Neural cell (in vitro differentiated cells): ENCODE results near the gene TECPR2. TPM values are rescaled to one million over a fixed set of nuclear protein-coding genes. Genes with fewer than 3 reads are reported as not detected.

Experiments used
- H2AFZ ChIP-seq: fragments of 200-600, 300-800 bp; sonication (generic), shearing (Covaris generic); 2 replicates; pipeline ENCODE4 v1.6.0; 2014; ENCODE audit warnings: low read depth, mild to moderate bottlenecking, antibody characterized with exemption, low read length, moderate library complexity
- H3F3A ChIP-seq: fragments of 200-600 bp; shearing (Covaris generic); 2 replicates; pipeline ENCODE4 v1.6.1; 2016; ENCODE audit warnings: mild to moderate bottlenecking, moderate library complexity, mixed read lengths, antibody characterized with exemption, low read length; ENCODE audit not compliant: insufficient read depth, poor library complexity, severe bottlenecking
- H3K27ac ChIP-seq: fragments of 200-600, 300-800 bp; sonication (generic), shearing (Covaris generic); 2 replicates; pipeline ENCODE4 v1.5.1; 2014; ENCODE audit warnings: mild to moderate bottlenecking, low read length, moderate library complexity
- H3K27me3 ChIP-seq: fragments of 300-800, 200-600 bp; sonication (generic), shearing (Covaris generic); 2 replicates; pipeline ENCODE4 v1.6.0; 2014; ENCODE audit warnings: mild to moderate bottlenecking, low read depth, low read length, moderate library complexity; ENCODE audit not compliant: insufficient read depth
- H3K36me3 ChIP-seq: fragments of 300-800, 200-600 bp; sonication (generic), shearing (Covaris generic); 2 replicates; pipeline ENCODE4 v1.5.1; 2014; ENCODE audit warnings: mild to moderate bottlenecking, antibody characterized with exemption, low read length, moderate library complexity; ENCODE audit not compliant: insufficient read depth
- H3K4me2 ChIP-seq: fragments of 300-800, 200-600 bp; sonication (generic), shearing (Covaris generic); 2 replicates; pipeline ENCODE4 v1.6.0; 2014; ENCODE audit warnings: mild to moderate bottlenecking, low read length
- H3K4me3 ChIP-seq: fragments of 300-800, 200-600 bp; sonication (generic), shearing (Covaris generic); 2 replicates; pipeline ENCODE4 v1.5.1; 2014; ENCODE audit warnings: mild to moderate bottlenecking, low read length, moderate library complexity
- H3K79me2 ChIP-seq: fragments of 200-600 bp; shearing (Covaris generic); replicated peaks from 2 replicates; pipeline ENCODE4 v1.6.0; 2014; ENCODE audit warnings: mild to moderate bottlenecking, low read length, moderate library complexity; ENCODE audit not compliant: insufficient read depth
- H3K9ac ChIP-seq: fragments of 300-800, 200-600 bp; sonication (generic), shearing (Covaris generic); 2 replicates; pipeline ENCODE4 v1.6.1; 2016; ENCODE audit warnings: mild to moderate bottlenecking, low read length, mixed read lengths
- H3K9me2 ChIP-seq: fragments of 200-600 bp; shearing (Covaris generic); 2 replicates; pipeline ENCODE4 v1.6.1; 2016; ENCODE audit warnings: mild to moderate bottlenecking, low read length, mixed read lengths; ENCODE audit not compliant: insufficient read depth
- H3K9me3 ChIP-seq: fragments of 200-600, 300-800 bp; sonication (generic), shearing (Covaris generic); 2 replicates; pipeline ENCODE4 v1.6.1; 2016; ENCODE audit warnings: mild to moderate bottlenecking, mixed run types, low read length, moderate library complexity, mixed read lengths
- H4K20me1 ChIP-seq: fragments of 200-600 bp; shearing (Covaris generic); 2 replicates; pipeline ENCODE4 v1.6.1; 2016; ENCODE audit warnings: mild to moderate bottlenecking, mixed run types; ENCODE audit not compliant: insufficient read depth
- CTCF ChIP-seq: fragments of 450-650 bp; IDR thresholded peaks from 2 replicates; pipeline ENCODE4 v1.5.1; 2014; ENCODE audit warnings: antibody characterized with exemption, mild to moderate bottlenecking, moderate library complexity; ENCODE audit not compliant: poor library complexity, severe bottlenecking
- EP300 ChIP-seq: fragments of 450-650 bp; conservative IDR thresholded peaks from 2 replicates; pipeline ENCODE4 v1.6.1; 2014; ENCODE audit warnings: antibody characterized with exemption, mild to moderate bottlenecking, moderate library complexity; ENCODE audit not compliant: poor library complexity, severe bottlenecking
- EZH2 ChIP-seq: fragments of 200-600, 300-800 bp; shearing (Covaris generic), sonication (generic); IDR thresholded peaks from 2 replicates; pipeline ENCODE4 v1.6.1; 2014; ENCODE audit warnings: antibody characterized with exemption, low read length, borderline replicate concordance, mild to moderate bottlenecking; ENCODE audit not compliant: insufficient read depth, poor library complexity, severe bottlenecking
- MXI1 ChIP-seq: fragments of 450-650 bp; conservative IDR thresholded peaks from 2 replicates; pipeline ENCODE4 v1.6.1; 2014; ENCODE audit warnings: antibody characterized with exemption, mild to moderate bottlenecking; ENCODE audit not compliant: poor library complexity, severe bottlenecking
- POLR2AphosphoS5 ChIP-seq: IDR thresholded peaks from 2 replicates; pipeline ENCODE4 v1.6.1; 2012
- RAD21 ChIP-seq: fragments of 450-650 bp; conservative IDR thresholded peaks from 2 replicates; pipeline ENCODE4 v1.6.1; 2014; ENCODE audit warnings: antibody characterized with exemption, mild to moderate bottlenecking, moderate library complexity
- REST ChIP-seq: IDR thresholded peaks from 2 replicates; pipeline ENCODE4 v1.6.1; 2012; ENCODE audit warnings: borderline replicate concordance
- SMC3 ChIP-seq: fragments of 450-650 bp; conservative IDR thresholded peaks from 2 replicates; pipeline ENCODE4 v1.6.1; 2014; ENCODE audit warnings: antibody characterized with exemption, mild to moderate bottlenecking, moderate library complexity; ENCODE audit not compliant: poor library complexity
- TAF1 ChIP-seq: IDR thresholded peaks from 2 replicates; pipeline ENCODE4 v1.6.1; 2012; ENCODE audit warnings: low read depth
- polyA plus RNA-seq: library from polyadenylated mRNA; depleted of rRNA; stranded (reverse); fragments of >200 nt; gene quantifications from 2 replicates; pipeline ENCODE4 v1.2.3, GENCODE V29; 2014

Gene TECPR2
- polyA plus RNA-seq, 1 donor from 2014 or later = 7.0 TPM

DNA sequence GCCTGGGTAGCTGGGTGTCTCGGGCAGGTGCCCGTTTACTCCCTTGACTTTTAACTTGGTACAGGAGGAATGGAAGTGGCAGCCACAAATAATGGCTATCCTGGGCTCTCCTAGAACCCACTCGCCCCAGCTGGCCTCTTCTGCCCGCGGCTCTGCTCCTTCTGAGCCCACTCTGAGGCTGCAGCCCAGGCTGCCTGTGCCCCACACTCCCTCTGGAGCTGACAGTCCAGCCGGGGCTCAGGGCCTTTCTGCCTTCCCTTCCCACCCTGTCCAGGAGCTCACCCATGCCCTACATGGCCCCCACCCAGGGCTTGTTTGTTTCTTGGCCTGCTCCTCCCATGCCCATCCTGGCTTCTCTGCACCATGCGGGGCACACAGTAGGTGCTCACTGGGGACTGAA lies 27.6 kb upstream of the TECPR2 start:
- H3K9ac ChIP-seq = no peak overlapping the region
- no peak overlapping the region for H3K4me2 ChIP-seq
- TF ChIP-seq TAF1 = no peak
- TF ChIP-seq CTCF = no peak
- no peak for TF ChIP-seq EZH2
- no peak for TF ChIP-seq POLR2AphosphoS5
- no peak for TF ChIP-seq MXI1
- TF ChIP-seq SMC3 = no peak
- TF ChIP-seq EP300 = no peak
- no peak for TF ChIP-seq RAD21
- no peak for TF ChIP-seq REST
- H4K20me1 ChIP-seq = no peaks in the 10 kb centered on the region
- no peaks in the 10 kb centered on the region for H3K27me3 ChIP-seq
- no peaks in the 10 kb centered on the region for H3K9me2 ChIP-seq
- H3K36me3 ChIP-seq = no peaks in the 10 kb centered on the region
- H3K79me2 ChIP-seq = no peaks in the 10 kb centered on the region
- no peak overlapping the region for H3K27ac ChIP-seq
- no peak overlapping the region for H2AFZ ChIP-seq
- H3K4me3 ChIP-seq = no peak overlapping the region
- H3F3A ChIP-seq = no peaks in the 10 kb centered on the region
- no peaks in the 10 kb centered on the region for H3K9me3 ChIP-seq

DNA sequence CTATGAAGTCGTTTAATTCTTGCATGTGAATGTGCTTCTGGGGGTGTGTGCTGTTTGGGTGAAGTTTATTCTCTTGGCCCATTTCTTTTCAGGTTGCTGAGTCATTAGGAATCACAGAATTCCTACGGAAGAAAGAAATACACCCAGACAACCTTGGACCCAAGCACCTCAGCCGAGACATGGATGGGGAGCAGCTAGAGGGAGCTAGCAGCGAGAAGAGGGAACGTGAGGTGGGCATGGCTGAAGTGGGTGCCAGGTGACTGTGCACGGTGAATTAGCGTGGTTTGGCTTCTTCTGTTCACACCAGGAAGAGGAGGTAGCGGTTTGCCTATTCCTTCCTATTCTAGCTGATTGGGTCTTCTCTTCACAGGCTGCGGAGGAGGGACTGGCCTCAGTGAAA lies 24.0 kb upstream of the TECPR2 start:
- Histone ChIP-seq H3K4me3 (no peak overlapping the region), H3K27ac (no peak overlapping the region), H3F3A (peaks cover 5% of the 10 kb centered on the region), H3K36me3 (no peaks in the 10 kb centered on the region), H3K79me2 (no peaks in the 10 kb centered on the region), H3K9me2 (no peaks in the 10 kb centered on the region), H4K20me1 (no peaks in the 10 kb centered on the region), H3K9ac (no peak overlapping the region), H3K9me3 (no peaks in the 10 kb centered on the region), H3K27me3 (no peaks in the 10 kb centered on the region), H3K4me2 (no peak overlapping the region), H2AFZ (no peak overlapping the region)
- TF ChIP-seq SMC3 (no peak), TAF1 (no peak), EP300 (no peak), RAD21 (no peak), REST (no peak), CTCF (no peak), POLR2AphosphoS5 (no peak), EZH2 (no peak), MXI1 (no peak)
